Measurements from ENCODE around the gene ARHGAP24. TPM values are rescaled to one million over a fixed set of nuclear protein-coding genes. Genes with fewer than 3 reads are reported as not detected.

The ARHGAP24 gene
- polyA plus RNA-seq, 1 of the 3 experiments (the other 2 are of a cell fraction), result 1.4 TPM

- no peak for DNase-seq
- 88% methylated on average over 17 of the region's 17 CpGs for WGBS (ENCODE audit: low lambda C conversion rate)
- Histone ChIP-seq H3K4me3 (ENCODE audit: low read depth in 2 of 2, low read length in 1 of 2) (no peak overlapping the region), H3K27ac (ENCODE audit: low read depth in 2 of 2, low read length in 1 of 2) (no peak overlapping the region), H3K36me3 (replicated peaks in 1 of 2; ENCODE audit: control insufficient read depth in 1 of 2, insufficient read depth in 2 of 2, low read length in 1 of 2) (no peaks in the 10 kb centered on the region), H3K27me3 (ENCODE audit: insufficient read depth) (no peaks in the 10 kb centered on the region), H3K9me3 (no peaks in the 10 kb centered on the region), H3K79me2 (ENCODE audit: insufficient read depth) (no peaks in the 10 kb centered on the region), H3K9me2 (no peaks in the 10 kb centered on the region), H3K9ac (no peak overlapping the region), H3K4me1 (ENCODE audit: control insufficient read depth in 1 of 2, insufficient read depth in 2 of 2, low read depth in 1 of 2, low read length in 1 of 2) (peaks cover 0 to 2% of the 10 kb centered on the region in 2 experiments; a peak in 2 of 4 replicates), H3F3A (replicated peaks; ENCODE audit: insufficient read depth) (no peaks in the 10 kb centered on the region), H2AFZ (ENCODE audit: low read depth) (no peak overlapping the region), H4K20me1 (ENCODE audit: insufficient read depth) (no peaks in the 10 kb centered on the region), H3K4me2 (no peak overlapping the region)
- ChIA-PET POLR2A (interaction anchor here (0.6 kb wide), 1 partner anchor 78 kb away, joined by 3 read pairs; no protein-coding TSS in a partner anchor), CTCF (interaction anchor here (1.5 to 3.5 kb wide), 3 partner anchors 9 to 160 kb away, joined by 3 to 20 read pairs (median 15); no protein-coding TSS in a partner anchor)
- no peak for TF ChIP-seq EP300 (IDR thresholded peaks at IDR 0.05; ENCODE audit: borderline replicate concordance in 1 of 2, low read depth in 1 of 2, low read length in 1 of 2)
- no peak for TF ChIP-seq TAF1 (IDR thresholded peaks at IDR 0.05; ENCODE audit: borderline replicate concordance, low read depth, low read length)
- no peak for TF ChIP-seq FOSL2 (IDR thresholded peaks at IDR 0.05; ENCODE audit: borderline replicate concordance, low read depth)
- TF ChIP-seq YY1 (IDR thresholded peaks at IDR 0.05; ENCODE audit: low read depth), result no peak
- no peak for TF ChIP-seq USF1 (IDR thresholded peaks at IDR 0.05; ENCODE audit: borderline replicate concordance, low read depth)
- TF ChIP-seq FOXM1 (IDR thresholded peaks at IDR 0.05; ENCODE audit: low read depth), result no peak
- no peak for TF ChIP-seq RXRA (IDR thresholded peaks at IDR 0.05; ENCODE audit: borderline replicate concordance, low read depth)
- TF ChIP-seq IRF3 (IDR thresholded peaks at IDR 0.05; ENCODE audit: low read depth, low read length), result no peak
- TF ChIP-seq SMC3 (IDR thresholded peaks at IDR 0.05; ENCODE audit: low read depth, low read length), result no peak
- no peak for TF ChIP-seq MAX (IDR thresholded peaks at IDR 0.05; ENCODE audit: low read depth)
- no peak for TF ChIP-seq CTCF (IDR thresholded peaks at IDR 0.05)
These were observed 481.5 kb downstream of the ARHGAP24 start for GRCh38 chr4:85956293-85956945.

GRCh38 chr4:85961887-85962286, 486.9 kb downstream of the ARHGAP24 start:
- Histone ChIP-seq H3K27ac (ENCODE audit: low read depth in 2 of 2, low read length in 1 of 2) (no peak overlapping the region), H3K4me1 (ENCODE audit: control insufficient read depth in 1 of 2, insufficient read depth in 2 of 2, low read depth in 1 of 2, low read length in 1 of 2) (peaks cover 0 to 2% of the 10 kb centered on the region in 2 experiments; a peak in 1 of 4 replicates), H4K20me1 (ENCODE audit: insufficient read depth) (no peaks in the 10 kb centered on the region), H3K27me3 (ENCODE audit: insufficient read depth) (no peaks in the 10 kb centered on the region), H3K4me3 (ENCODE audit: low read depth in 2 of 2, low read length in 1 of 2) (no peak overlapping the region), H3K9ac (no peak overlapping the region), H3K36me3 (replicated peaks in 1 of 2; ENCODE audit: control insufficient read depth in 1 of 2, insufficient read depth in 2 of 2, low read length in 1 of 2) (no peaks in the 10 kb centered on the region), H3K79me2 (ENCODE audit: insufficient read depth) (no peaks in the 10 kb centered on the region), H3K9me2 (no peaks in the 10 kb centered on the region), H2AFZ (ENCODE audit: low read depth) (no peak overlapping the region), H3F3A (replicated peaks; ENCODE audit: insufficient read depth) (no peaks in the 10 kb centered on the region), H3K4me2 (no peak overlapping the region), H3K9me3 (no peaks in the 10 kb centered on the region)
- TF ChIP-seq MEF2A (IDR thresholded peaks at IDR 0.05; ENCODE audit: borderline replicate concordance, low read depth), result no peak
- TF ChIP-seq RAD21 (IDR thresholded peaks at IDR 0.05; ENCODE audit: low read length), result no peak
- no peak for TF ChIP-seq FOXJ3 (CRISPR knock-in tag; IDR thresholded peaks at IDR 0.05)
- TF ChIP-seq EP300 (IDR thresholded peaks at IDR 0.05; ENCODE audit: borderline replicate concordance in 1 of 2, low read depth in 1 of 2, low read length in 1 of 2), result no peak
- no peak for TF ChIP-seq PBX3 (IDR thresholded peaks at IDR 0.05)
- TF ChIP-seq USF1 (IDR thresholded peaks at IDR 0.05; ENCODE audit: borderline replicate concordance, low read depth), result no peak
- TF ChIP-seq ELF1 (IDR thresholded peaks at IDR 0.05), result no peak
- no peak for TF ChIP-seq NFIC (IDR thresholded peaks at IDR 0.05; ENCODE audit: borderline replicate concordance)
- no peak for TF ChIP-seq SIN3A (IDR thresholded peaks at IDR 0.05; ENCODE audit: borderline replicate concordance, low read depth, low read length)
- no peak for TF ChIP-seq NRF1 (IDR thresholded peaks at IDR 0.05; ENCODE audit: low read depth, low read length)
- ChIA-PET POLR2A (no interaction called here), CTCF (interaction anchor here (1.2 to 2.0 kb wide), 2 partner anchors 165 to 877 kb away, joined by 4 to 11 read pairs; no protein-coding TSS in a partner anchor)
- no peak for DNase-seq
- 90% methylated on average over 4 of the region's 4 CpGs for WGBS (ENCODE audit: low lambda C conversion rate)

Data from SK-N-SH (cell line).